Neutrophil (primary cell): ENCODE data around the gene TP53RK.

Experiments used
- H3K27ac ChIP-seq: fragments of 200-600 bp; sonication (generic); 2 replicates; pipeline ENCODE4 v1.5.1; 2016; ENCODE audit warnings: mild to moderate bottlenecking, moderate library complexity
- H3K27me3 ChIP-seq: fragments of 200-600 bp; sonication (generic); 2 replicates; pipeline ENCODE4 v1.6.0; 2016; ENCODE audit warnings: mild to moderate bottlenecking
- H3K36me3 ChIP-seq: fragments of 200-600 bp; sonication (generic); 2 replicates; pipeline ENCODE4 v1.5.1; 2017
- H3K4me1 ChIP-seq, 2 experiments: fragments of 200-600 bp in 1 of 2; sonication (generic) in 1 of 2; 1 replicate in 1 of 2; 2 replicates in 1 of 2; pipeline versions ENCODE4 v1.5.1 to v1.6.1; 2013 to 2016; ENCODE audit warnings: low read depth in 1 of 2, low read length in 1 of 2, mild to moderate bottlenecking in 1 of 2, moderate library complexity in 1 of 2; ENCODE audit not compliant: control insufficient read depth in 1 of 2, insufficient read depth in 1 of 2
- H3K4me3 ChIP-seq, 2 experiments: fragments of 200-600 bp in 1 of 2; sonication (generic) in 1 of 2; 1 replicate in 1 of 2; 2 replicates in 1 of 2; pipeline ENCODE4 v1.5.1; 2013 to 2016; ENCODE audit warnings: low read depth in 1 of 2, low read length in 1 of 2, mild to moderate bottlenecking in 1 of 2, moderate library complexity in 1 of 2
- H3K9me3 ChIP-seq: fragments of 200-600 bp; sonication (generic); 2 replicates; pipeline ENCODE4 v1.5.1; 2016
- TF ChIP-seq, protein P1 (sequence below): fragments of 200-600 bp; sonication (generic); IDR thresholded peaks from 2 replicates; pipeline ENCODE4 v1.5.1; 2016; ENCODE audit warnings: antibody characterized with exemption

TP53RK gene

DNA sequence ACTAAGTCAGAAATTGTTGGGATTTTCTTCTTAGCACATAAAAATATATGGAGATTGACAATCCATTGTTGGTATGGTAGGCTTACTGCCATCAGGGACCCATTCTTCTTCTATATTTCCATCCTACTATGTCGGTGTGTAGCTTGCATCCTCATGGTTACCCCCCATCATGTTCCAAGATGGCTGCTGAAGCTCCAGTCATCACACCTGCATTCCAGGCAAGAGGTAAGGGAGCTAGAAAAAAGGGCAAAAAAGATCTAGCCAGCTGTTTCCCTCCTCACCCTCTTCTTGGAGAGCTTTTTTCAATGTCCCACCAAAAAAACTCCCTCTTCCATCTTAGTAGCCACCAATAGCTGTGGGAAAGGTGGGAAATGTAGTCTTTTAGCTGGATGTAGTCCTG, 33.8 kb upstream of the TP53RK start:
- TF ChIP-seq, protein P1, sequence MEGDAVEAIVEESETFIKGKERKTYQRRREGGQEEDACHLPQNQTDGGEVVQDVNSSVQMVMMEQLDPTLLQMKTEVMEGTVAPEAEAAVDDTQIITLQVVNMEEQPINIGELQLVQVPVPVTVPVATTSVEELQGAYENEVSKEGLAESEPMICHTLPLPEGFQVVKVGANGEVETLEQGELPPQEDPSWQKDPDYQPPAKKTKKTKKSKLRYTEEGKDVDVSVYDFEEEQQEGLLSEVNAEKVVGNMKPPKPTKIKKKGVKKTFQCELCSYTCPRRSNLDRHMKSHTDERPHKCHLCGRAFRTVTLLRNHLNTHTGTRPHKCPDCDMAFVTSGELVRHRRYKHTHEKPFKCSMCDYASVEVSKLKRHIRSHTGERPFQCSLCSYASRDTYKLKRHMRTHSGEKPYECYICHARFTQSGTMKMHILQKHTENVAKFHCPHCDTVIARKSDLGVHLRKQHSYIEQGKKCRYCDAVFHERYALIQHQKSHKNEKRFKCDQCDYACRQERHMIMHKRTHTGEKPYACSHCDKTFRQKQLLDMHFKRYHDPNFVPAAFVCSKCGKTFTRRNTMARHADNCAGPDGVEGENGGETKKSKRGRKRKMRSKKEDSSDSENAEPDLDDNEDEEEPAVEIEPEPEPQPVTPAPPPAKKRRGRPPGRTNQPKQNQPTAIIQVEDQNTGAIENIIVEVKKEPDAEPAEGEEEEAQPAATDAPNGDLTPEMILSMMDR: no peak
- H3K27me3 ChIP-seq: no peaks in the 10 kb centered on the region
- no peaks in the 10 kb centered on the region for H3K36me3 ChIP-seq
- H3K27ac ChIP-seq: no peak overlapping the region
- H3K4me1 ChIP-seq: no peaks in the 10 kb centered on the region
- H3K9me3 ChIP-seq: no peaks in the 10 kb centered on the region
- H3K4me3 ChIP-seq: no peak overlapping the region

DNA sequence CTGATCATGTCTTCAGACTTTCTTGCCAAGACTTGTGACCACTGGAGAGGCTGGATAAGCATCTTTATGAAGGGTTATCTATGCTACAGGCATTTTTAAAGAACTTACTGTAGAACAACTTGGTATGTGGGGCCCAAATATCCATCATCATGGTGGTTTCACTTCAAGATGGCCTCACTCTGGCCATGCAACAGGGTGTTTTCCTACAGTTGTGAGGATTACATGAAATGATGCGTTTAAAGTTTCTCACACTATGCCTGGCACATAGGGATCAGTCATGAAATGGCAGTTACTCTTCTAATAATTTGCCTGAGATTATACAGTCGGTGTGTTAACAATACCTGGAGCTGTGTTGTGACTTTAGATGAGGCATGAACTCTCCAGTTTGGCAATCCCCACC, 33.2 kb upstream of the TP53RK start:
- TF ChIP-seq, protein P1: no peak
- no peaks in the 10 kb centered on the region for H3K27me3 ChIP-seq
- H3K36me3 ChIP-seq: no peaks in the 10 kb centered on the region
- H3K27ac ChIP-seq: no peak overlapping the region
- H3K4me1 ChIP-seq: no peaks in the 10 kb centered on the region
- H3K4me3 ChIP-seq: no peak overlapping the region
- H3K9me3 ChIP-seq: no peaks in the 10 kb centered on the region

DNA sequence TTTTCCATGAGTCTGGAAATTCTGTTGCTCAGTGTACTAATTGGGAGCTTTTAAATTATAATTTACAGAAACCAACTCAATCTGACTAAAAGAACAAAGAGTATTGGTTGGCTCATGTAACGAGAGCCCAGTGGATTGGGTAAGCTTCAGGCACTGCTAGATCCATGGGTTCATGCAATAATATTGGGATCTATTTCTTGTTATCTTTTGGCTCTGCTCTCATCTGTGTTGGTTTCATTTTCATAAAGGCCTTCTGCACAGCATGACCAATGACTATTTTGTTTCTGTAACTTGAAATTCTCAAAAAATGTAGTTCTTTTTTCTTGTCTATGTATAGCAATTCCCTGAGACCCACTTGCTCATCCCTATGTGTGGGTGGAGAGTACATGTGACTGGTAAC, 32.2 kb upstream of the TP53RK start:
- no peak overlapping the region for H3K4me3 ChIP-seq
- H3K27me3 ChIP-seq: no peaks in the 10 kb centered on the region
- no peak overlapping the region for H3K27ac ChIP-seq
- no peaks in the 10 kb centered on the region for H3K4me1 ChIP-seq
- no peaks in the 10 kb centered on the region for H3K36me3 ChIP-seq
- TF ChIP-seq, protein P1: no peak
- H3K9me3 ChIP-seq: no peaks in the 10 kb centered on the region

DNA sequence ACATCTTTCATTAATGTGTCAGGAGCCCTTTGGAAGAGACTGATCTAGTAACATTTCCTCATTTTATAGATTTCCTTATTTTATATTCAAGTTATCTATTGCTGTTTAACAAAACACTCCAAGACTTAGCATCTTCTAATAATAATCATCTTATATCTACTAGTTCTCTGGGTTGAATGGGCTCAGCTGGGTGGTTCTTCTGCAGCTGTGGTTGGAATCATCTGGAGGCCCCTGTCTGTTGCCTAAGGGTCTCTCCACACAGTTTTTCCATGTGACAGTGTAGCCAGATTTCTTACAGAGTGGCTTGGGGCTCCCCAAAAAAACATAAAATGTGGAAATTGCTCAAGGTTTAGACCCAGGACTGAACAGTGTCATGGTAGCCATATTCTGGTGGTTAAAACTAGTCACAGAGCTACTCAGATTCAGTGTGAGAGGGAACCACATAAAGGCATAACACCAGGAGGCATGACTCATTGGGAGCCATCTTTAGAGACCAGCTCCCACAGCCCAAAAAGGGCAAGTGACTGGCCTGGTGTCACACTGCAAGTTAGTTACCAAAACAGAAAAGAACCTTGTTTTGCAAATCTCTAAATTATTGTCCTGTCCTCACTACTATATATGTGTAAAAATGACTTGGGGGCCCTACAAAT, 31.7 kb upstream of the TP53RK start:
- Histone ChIP-seq H3K27me3 (no peaks in the 10 kb centered on the region), H3K27ac (no peak overlapping the region), H3K4me1 (no peaks in the 10 kb centered on the region), H3K36me3 (no peaks in the 10 kb centered on the region), H3K4me3 (no peak overlapping the region), H3K9me3 (no peaks in the 10 kb centered on the region)
- TF ChIP-seq, protein P1: no peak

DNA sequence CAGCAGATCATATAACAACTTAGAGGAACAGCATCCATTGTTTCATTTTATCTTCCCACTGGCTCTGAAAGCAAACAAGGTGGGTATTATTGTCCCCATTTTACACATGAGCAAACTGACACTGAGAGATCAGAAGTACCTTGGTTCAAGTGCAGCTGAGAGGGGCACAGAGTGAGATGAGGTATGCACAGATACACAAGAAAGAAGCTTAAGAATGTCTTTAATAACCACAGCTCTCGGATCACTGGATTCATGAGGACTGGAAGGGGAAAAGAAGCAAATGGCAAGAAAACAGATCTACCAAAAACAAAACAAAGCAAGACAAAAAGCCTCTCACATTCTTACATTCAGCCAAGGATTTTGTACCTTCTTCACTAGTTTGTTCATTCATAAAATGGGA, 30.8 kb upstream of the TP53RK start:
- Histone ChIP-seq H3K27ac (no peak overlapping the region), H3K9me3 (no peaks in the 10 kb centered on the region), H3K4me3 (no peak overlapping the region), H3K27me3 (no peaks in the 10 kb centered on the region), H3K36me3 (no peaks in the 10 kb centered on the region), H3K4me1 (no peaks in the 10 kb centered on the region)
- TF ChIP-seq, protein P1: no peak
